IPS DF 6.9 (cell line): ENCODE results near the gene ITPKB.

Experiments used
- DNase-seq: peaks from one replicate; pipeline ENCODE4 v3.0.0-alpha.2; 2013; ENCODE audit warnings: low read depth, low spot score
- H3K27ac ChIP-seq: one replicate; pipeline ENCODE4 v1.5.1; 2013; ENCODE audit warnings: low read length, control low read depth
- H3K27me3 ChIP-seq: 2 replicates; pipeline ENCODE4 v1.6.1; 2013; ENCODE audit warnings: mild to moderate bottlenecking, low read length; ENCODE audit not compliant: control insufficient read depth, insufficient read depth
- H3K36me3 ChIP-seq: 2 replicates; pipeline ENCODE4 v1.6.1; 2013; ENCODE audit warnings: low read length; ENCODE audit not compliant: control insufficient read depth, insufficient read depth
- H3K4me1 ChIP-seq: 2 replicates; pipeline ENCODE4 v1.6.1; 2013; ENCODE audit warnings: low read length; ENCODE audit not compliant: control insufficient read depth, insufficient read depth
- H3K4me3 ChIP-seq: 2 replicates; pipeline ENCODE4 v1.5.1; 2013; ENCODE audit warnings: mild to moderate bottlenecking, low read length
- H3K9me3 ChIP-seq: 2 replicates; pipeline ENCODE4 v1.6.1; 2013; ENCODE audit warnings: low read length, inconsistent platforms; ENCODE audit not compliant: control insufficient read depth, insufficient read depth
- WGBS: extraction: QIAGEN DNeasy Blood & Tissue Kit; methylation state at CpG from one replicate; pipeline ENCODE4 v1.1.7; 2013; ENCODE audit warnings: mixed read lengths, missing lambda C conversion rate; ENCODE audit not compliant: insufficient read length, insufficient coverage; 5-methylcytosine and 5-hydroxymethylcytosine counted together

The ITPKB gene

DNA sequence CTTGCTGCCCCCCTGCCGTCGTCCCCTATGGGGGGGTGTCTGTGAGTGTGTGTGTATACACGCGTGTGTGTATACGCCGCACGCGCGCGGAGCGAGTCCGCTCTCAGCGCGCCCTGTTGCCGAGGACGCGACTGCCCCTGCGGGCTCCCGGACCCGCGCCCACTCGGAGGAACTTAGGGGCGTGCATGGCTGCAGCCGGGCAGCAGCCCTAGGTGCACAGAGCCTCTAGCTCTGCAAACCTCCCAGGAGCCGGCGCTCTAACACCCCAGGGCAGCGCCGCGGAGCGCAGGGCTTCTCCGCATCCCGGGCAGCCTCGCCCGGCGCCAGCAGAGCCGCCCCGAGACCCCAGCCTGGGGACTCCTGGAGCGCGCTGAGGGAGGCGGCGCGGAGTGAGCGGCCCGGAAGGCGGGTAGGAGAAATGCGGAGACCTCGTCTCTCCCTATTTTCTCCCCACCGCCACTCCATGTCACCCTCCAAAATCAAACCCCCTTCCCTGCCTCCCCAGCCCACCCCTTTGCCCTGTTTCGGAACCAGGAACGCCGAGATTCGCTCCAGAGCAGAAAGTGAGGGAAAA is 574 bp downstream of the ITPKB start:
- no peaks in the 10 kb centered on the region for H3K9me3 ChIP-seq
- H3K36me3 ChIP-seq = no peaks in the 10 kb centered on the region
- H3K27me3 ChIP-seq = peaks cover 3% of the 10 kb centered on the region
- H3K27ac ChIP-seq = no peak overlapping the region
- no CpG with 5 or more reads among the region's 52 CpGs for WGBS
- DNase-seq = no peak
- H3K4me1 ChIP-seq = peaks cover 6% of the 10 kb centered on the region; the same call in 1 of the 2 replicates
- H3K4me3 ChIP-seq = peak overlapping the region; percentile 35; the same call in 1 of the 2 replicates

DNA sequence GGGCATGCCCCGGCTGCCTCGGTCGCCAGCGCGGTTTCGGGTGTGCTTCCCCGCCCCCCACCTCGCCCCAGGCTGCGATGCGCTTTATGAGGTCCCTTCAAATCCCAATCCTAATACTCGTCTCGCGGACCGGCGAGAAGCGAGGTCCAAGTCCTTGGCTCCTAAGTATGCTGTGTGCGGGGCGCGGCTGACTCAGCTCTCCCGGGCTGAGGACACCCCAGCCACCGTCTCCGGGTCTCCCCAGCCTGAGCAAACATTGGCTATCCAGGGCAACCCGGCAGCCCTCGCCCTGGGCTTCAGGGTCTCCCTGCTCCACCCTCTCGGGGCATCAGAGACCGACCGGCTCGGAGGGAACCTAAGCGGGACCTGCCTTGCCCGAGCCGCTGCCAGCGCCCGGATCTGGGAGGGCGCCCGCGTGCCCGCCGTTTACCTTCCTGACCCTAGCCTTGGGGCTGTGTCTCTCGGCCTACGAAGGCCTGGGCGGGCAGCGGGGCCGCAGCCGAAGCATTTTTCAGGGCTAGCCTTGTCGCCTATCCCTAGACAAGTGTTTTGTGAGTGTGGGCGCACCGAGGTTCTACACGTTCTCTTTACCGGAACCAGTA is 1.2 kb downstream of the ITPKB start:
- Histone ChIP-seq H3K27ac (no peak overlapping the region), H3K4me1 (peaks cover 6% of the 10 kb centered on the region; the same call in 1 of the 2 replicates), H3K36me3 (no peaks in the 10 kb centered on the region), H3K27me3 (peaks cover 3% of the 10 kb centered on the region), H3K4me3 (peak overlapping the region; percentile 35; the same call in 1 of the 2 replicates), H3K9me3 (no peaks in the 10 kb centered on the region)
- no peak for DNase-seq
- WGBS = no CpG with 5 or more reads among the region's 49 CpGs

DNA sequence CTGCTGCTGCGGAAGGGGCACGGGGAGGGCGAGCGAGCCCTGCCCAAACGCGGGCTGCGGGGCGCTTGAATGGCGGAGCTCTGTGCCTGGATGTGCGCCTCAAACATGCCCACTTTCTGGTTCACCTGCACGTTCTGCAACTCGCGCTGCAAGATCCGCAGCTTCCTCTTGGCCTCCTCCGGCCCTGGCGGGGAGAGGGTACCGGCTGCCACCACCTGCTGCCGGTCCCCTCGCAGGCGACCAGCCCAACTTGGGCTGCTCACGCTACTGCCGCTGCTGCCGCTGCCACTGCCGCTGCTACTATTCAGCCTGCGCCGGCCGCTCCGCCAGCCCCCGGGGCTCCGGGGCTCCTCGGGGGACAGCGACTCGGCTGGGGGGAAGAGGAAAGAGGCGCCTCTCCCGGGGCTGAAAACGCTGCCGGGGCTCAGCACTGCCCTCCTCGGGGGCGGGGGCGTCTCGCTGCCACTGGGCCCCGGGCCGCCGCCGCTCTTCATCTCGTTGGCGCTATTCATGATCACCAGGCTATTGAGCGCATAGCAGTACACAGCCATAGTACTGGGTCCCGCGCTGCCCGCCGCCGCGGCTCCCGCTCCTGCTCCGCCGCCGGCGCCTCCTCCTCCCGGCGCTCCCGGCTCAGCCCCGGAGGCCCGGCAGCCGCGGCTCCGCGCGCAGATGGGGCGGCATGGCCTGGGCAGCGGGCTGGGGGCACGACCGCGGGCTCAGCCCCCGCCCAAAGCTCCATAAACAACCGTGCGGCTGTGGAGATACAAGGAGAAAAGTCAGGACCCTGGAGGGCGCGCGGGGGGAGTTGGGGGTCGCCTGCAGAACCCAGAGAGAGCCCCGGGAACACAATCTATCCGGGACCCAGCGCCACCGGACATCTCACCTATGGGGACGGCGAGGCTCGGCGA is 1.9 kb downstream of the ITPKB start:
- Histone ChIP-seq H3K4me3 (peak overlapping the region; percentile 35; the same call in 1 of the 2 replicates), H3K27ac (no peak overlapping the region), H3K27me3 (peaks cover 3% of the 10 kb centered on the region), H3K36me3 (no peaks in the 10 kb centered on the region), H3K4me1 (peaks cover 6% of the 10 kb centered on the region; the same call in 1 of the 2 replicates), H3K9me3 (no peaks in the 10 kb centered on the region)
- DNase-seq = no peak
- no CpG with 5 or more reads among the region's 89 CpGs for whole genome bisulfite sequencing

DNA sequence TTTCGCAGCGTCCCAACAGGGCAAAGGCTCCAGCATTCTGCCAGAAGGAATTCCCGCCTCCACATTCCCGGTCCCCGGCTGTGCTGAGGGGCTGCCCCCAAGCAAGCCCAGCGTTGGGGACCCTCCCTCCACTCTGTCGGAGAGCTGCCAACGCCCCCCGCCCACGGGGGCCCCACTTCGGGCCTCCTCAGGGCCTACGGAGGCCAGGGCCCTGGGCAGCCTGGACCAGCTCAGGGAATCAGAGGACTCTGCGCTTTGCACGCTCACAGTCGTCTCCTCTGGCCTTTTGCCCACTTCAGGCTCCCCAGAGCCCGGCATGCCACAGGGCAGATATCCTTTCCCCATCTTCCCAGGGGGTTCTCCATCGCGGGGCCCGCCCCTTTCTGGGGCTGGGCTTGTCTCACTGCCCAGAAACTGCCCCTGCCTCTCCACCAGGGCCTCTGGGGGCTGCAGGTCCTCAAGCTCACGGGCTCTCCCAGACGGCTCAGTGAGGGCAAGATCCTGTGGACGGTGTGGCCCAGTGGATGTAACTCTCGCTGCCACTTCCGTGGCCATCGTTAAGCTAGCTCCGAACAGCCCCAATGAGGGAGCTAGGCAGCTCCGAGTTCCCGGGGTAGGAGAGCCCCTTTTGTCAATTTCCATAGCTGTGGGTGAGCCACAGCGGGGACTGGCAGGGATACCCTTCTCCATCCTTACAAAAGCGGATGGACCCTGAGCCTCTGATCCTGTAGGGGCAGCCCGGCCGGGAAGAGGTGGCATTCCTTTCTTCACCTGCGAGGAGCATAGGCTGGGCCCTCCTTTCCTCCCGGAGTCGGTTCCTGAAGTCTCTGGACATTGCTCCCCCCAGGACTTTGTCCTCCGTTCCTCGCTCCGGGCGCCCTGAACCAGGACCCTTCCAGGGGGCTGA is 2.8 kb downstream of the ITPKB start:
- peaks cover 6% of the 10 kb centered on the region; the same call in 1 of the 2 replicates for H3K4me1 ChIP-seq
- H3K4me3 ChIP-seq = peak overlapping the region; percentile 35; the same call in 1 of the 2 replicates
- no CpG with 5 or more reads among the region's 39 CpGs for WGBS
- peaks cover 3% of the 10 kb centered on the region for H3K27me3 ChIP-seq
- DNase-seq = no peak
- no peaks in the 10 kb centered on the region for H3K9me3 ChIP-seq
- H3K27ac ChIP-seq = no peak overlapping the region
- no peaks in the 10 kb centered on the region for H3K36me3 ChIP-seq

DNA sequence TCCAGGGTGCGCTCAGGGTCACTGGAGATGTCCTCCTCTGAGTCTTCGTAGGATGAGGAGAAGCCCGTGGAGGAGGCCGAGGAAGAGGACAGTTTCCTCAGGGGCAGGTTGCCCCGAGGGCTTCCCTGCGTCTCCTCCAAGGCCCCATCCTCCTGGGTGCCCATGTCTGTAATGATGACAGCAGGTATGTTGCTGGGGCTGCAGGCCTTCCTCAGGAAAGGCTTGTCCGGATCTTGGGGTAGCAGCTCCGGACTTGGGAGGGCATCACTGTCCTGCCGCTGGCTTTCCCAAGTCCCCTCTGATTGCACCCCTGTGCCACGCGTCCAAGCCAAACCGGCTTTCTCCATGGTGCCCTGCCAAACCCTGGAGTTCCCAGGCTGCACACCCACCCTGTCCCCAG is 3.5 kb downstream of the ITPKB start:
- peaks cover 6% of the 10 kb centered on the region; the same call in 1 of the 2 replicates for H3K4me1 ChIP-seq
- DNase-seq = no peak
- H3K36me3 ChIP-seq = no peaks in the 10 kb centered on the region
- peaks cover 3% of the 10 kb centered on the region for H3K27me3 ChIP-seq
- no peaks in the 10 kb centered on the region for H3K9me3 ChIP-seq
- no CpG with 5 or more reads among the region's 12 CpGs for WGBS
- no peak overlapping the region for H3K4me3 ChIP-seq
- H3K27ac ChIP-seq = no peak overlapping the region

DNA sequence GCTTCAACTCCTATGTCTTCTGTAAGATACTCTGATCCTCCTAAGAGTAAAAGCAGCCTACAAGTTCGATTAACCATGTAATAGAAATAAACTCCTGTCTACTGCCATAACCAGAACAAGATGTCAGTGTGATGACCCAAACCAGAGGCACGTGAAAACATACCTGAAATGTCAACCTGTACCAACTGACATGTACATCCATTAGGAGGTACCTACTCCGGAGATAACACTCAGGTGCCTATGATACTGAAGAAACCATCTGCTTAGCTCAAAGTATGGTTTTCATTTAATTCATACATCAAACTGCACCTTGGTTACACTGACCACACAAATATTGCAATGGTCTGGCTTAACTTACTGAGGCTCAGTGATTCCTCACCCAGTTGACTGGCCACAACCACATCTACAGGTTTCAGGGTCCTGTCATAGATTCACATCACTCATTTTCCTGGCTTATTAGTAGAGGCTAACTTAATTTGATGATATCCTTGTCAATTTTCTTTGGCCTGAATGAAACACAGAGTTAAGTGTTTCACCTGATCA is 4.4 kb downstream of the ITPKB start:
- no peak for DNase-seq
- peaks cover 6% of the 10 kb centered on the region for H3K4me1 ChIP-seq
- WGBS = no CpG with 5 or more reads among the region's 3 CpGs
- H3K27ac ChIP-seq = no peak overlapping the region
- peaks cover 3% of the 10 kb centered on the region for H3K27me3 ChIP-seq
- no peaks in the 10 kb centered on the region for H3K9me3 ChIP-seq
- H3K36me3 ChIP-seq = no peaks in the 10 kb centered on the region
- H3K4me3 ChIP-seq = no peak overlapping the region

DNA sequence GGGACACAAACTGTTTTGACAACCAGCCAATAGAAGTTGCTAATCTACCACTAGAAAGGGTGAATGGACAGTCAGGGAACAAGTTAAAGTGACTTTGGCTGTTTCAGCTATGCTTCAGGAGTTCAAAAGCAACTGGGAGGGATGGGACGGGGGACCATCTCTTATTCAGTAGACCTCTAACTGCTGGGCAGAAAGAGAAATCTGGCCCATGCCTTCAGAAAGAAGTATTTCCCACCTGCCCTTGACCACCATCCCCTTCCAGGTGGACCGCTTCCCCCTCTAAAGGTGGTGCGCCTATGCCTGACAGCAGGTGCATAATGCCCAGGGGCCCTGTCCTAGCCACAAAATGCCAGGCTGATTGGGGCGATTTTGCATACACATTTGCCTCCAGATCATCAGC is 5.2 kb downstream of the ITPKB start:
- DNase-seq = no peak
- Histone ChIP-seq H3K9me3 (no peaks in the 10 kb centered on the region), H3K27me3 (peaks cover 2% of the 10 kb centered on the region), H3K27ac (no peak overlapping the region), H3K36me3 (no peaks in the 10 kb centered on the region), H3K4me3 (no peak overlapping the region), H3K4me1 (peaks cover 6% of the 10 kb centered on the region)
- WGBS = no CpG with 5 or more reads among the region's 4 CpGs

DNA sequence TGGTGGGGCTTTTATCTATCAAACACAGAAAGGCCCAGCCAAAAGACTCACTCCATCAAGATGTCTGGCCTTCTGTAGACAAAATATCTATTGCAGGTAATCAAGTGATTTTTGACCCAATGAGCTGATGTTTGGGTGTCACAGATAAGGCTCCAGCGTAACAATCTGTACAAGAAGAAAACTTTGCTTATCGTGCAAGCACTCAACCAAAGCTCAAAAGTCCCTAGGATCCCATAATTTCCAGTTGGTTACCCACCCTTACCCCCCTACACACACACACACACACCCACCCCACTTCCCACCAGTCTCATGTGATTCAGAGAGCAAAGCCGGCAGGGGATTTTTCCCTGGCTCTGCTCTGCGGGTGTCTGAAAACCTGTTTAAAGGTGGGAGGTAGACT is 5.8 kb downstream of the ITPKB start:
- DNase-seq = no peak
- H3K4me3 ChIP-seq = no peak overlapping the region
- H3K27me3 ChIP-seq = no peaks in the 10 kb centered on the region; the same call in 1 of the 2 replicates
- H3K27ac ChIP-seq = no peak overlapping the region
- WGBS = no CpG with 5 or more reads among the region's 4 CpGs
- H3K36me3 ChIP-seq = no peaks in the 10 kb centered on the region
- H3K4me1 ChIP-seq = peaks cover 6% of the 10 kb centered on the region
- H3K9me3 ChIP-seq = no peaks in the 10 kb centered on the region

DNA sequence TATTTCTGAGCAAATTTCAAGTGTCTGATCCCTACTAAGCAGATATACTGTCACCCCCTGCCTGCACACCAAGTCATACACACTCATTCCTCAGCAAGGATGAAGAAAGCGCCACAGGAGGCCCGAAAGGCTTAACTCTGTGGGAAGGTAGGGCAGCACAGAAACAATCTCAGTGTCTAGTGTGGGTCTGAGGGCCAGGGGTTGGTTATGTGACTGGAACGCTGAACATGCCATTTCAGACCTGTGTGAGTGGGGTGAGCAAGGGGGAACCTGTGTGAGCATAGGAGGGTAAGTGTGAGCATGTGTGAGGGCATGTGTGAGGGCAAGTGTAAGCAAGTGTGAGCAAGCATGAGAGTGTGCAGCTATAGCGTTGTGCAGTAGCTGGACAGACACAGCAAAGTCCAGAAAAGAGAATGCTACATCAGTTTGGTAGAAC is 6.2 kb downstream of the ITPKB start:
- WGBS = no CpG with 5 or more reads among the region's 4 CpGs
- H3K9me3 ChIP-seq = no peaks in the 10 kb centered on the region
- no peak overlapping the region for H3K27ac ChIP-seq
- no peak for DNase-seq
- H3K4me3 ChIP-seq = no peak overlapping the region
- no peaks in the 10 kb centered on the region; the same call in 1 of the 2 replicates for H3K27me3 ChIP-seq
- H3K36me3 ChIP-seq = no peaks in the 10 kb centered on the region
- H3K4me1 ChIP-seq = peaks cover 6% of the 10 kb centered on the region
